Activated T-helper 1 cell treated with Interleukin-2 at 50 U/mL for 16 hours (primary cell): ENCODE measurements around the gene RAVER1.

Experiments used
- DNase-seq: peaks from one replicate; pipeline ENCODE4 v3.0.0-alpha.2; 2020; ENCODE audit warnings: low read depth

The RAVER1 gene

DNA sequence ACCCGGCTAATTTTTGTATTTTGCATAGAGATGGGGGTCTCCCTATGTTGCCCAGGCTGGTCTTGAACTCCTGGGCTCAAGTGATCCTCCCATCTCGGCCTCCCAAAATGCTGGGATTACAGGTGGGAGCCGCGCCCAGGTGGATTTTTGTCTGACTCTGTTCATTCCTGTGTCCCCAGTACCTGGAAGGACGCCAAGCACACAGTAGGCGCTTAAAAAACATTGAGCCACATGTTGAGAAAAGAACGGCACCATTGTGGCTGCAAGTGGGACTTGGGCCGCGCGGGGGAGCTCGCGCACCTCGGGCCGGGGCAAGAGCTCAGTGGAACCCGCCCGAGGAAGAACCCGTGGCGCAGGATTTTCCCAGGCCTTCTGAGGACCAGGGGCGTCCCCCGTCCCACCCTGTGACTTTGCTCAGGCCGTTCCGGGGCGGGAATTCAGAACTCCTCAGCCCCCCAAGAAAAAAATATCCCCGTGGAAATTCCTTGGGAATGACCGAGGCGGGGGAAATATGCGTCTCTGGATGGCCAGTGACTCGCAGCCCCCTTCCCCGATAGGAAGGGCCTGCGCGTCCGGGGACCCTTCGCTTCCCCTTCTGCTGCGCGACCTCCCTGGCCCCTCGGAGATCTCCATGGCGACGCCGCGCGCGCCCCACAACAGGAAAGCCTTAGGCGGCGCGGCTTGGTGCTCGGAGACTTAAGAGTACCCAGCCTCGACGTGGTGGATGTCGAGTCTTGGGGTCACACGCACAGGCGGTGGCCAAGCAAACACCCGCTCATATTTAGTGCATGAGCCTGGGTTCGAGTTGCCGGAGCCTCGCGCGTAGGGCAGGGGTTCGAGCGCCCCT is 63.8 kb downstream of the RAVER1 start:
- DNase-seq: peak; percentile 74

- DNase-seq: no peak
Measured at GRCh38 chr19:10268071-10268470, 65.3 kb downstream of the RAVER1 start.

GRCh38 chr19:10266706-10267105 is 66.6 kb downstream of the RAVER1 start:
- no peak for DNase-seq
